PC-9 (cell line): ENCODE data around the gene PFKFB4.

Source experiments
- CTCF ChIP-seq: fragments of 200-600 bp; sonication (generic); conservative IDR thresholded peaks from 2 replicates; pipeline ENCODE4 v1.6.1; 2017; ENCODE audit warnings: mixed run types, antibody characterized with exemption, mild to moderate bottlenecking, moderate library complexity
- EZH2 ChIP-seq: fragments of 200-600 bp; sonication (generic); IDR thresholded peaks from 2 replicates; pipeline ENCODE4 v1.8.0; 2017; ENCODE audit warnings: antibody characterized with exemption, low read depth

- TF ChIP-seq CTCF (no peak), EZH2 (no peak)
Measured at GRCh38 chr3:48474619-48475018, 82.0 kb downstream of the PFKFB4 start.
